K562 (cell line): ENCODE measurements around the gene CD34. TPM values are rescaled to one million over a fixed set of nuclear protein-coding genes. Genes with fewer than 3 reads are reported as not detected.

ENCODE experiments used
- ATAC-seq: fragments of 200-7000 bp; cut with Tn5 transposase; 3 replicates; pipeline ENCODE4 v1.9.1; 2020; ENCODE audit warnings: moderate library complexity
- BruUV-seq: library from RNA; stranded (reverse); fragments of 400-500 nt; replicated peaks from 2 replicates; lab custom pipeline; 2021; lab: Mats Ljungman, UMichigan
- CTCF ChIA-PET: fragments of 300-600 bp; formaldehyde crosslinking; extraction: SDS; loops from one replicate; lab custom pipeline; 2021; ENCODE audit warnings: low intra/inter-chr PET ratio; lab: Yijun Ruan, JAX
- POLR2A ChIA-PET: fragments of 300-600, 350-650 bp; sonication (Branson Sonifier 250); formaldehyde crosslinking; extraction: SDS; loops from one replicate; lab custom pipeline; 2021; ENCODE audit warnings: antibody characterized with exemption, inconsistent platforms; lab: Yijun Ruan, JAX
- DNase-seq, 4 experiments: peaks; one replicate each; pipeline versions ENCODE4 v3.0.0 to v3.0.0-alpha.2; 2011 to 2018; ENCODE audit warnings: low spot score in 3 of 4, mixed read lengths in 3 of 4; ENCODE audit errors: extremely low read depth in 1 of 4
- FAIRE-seq: peaks from 2 replicates; lab custom pipeline; 2011; peaks lifted over from hg19 to GRCh38; lab: Jason Lieb, UNC
- H2AFZ ChIP-seq: 2 replicates; pipeline ENCODE4 v1.6.0; 2011; ENCODE audit warnings: low read depth, low read length, control low read depth, inconsistent platforms
- H3K27ac ChIP-seq: fragments of 200-600 bp; 3 replicates; pipeline ENCODE4 v1.8.0; 2011; ENCODE audit warnings: low read depth, mild to moderate bottlenecking, control low read depth, inconsistent platforms, low read length, moderate library complexity, mixed read lengths; ENCODE audit errors: extremely low read depth
- H3K27me3 ChIP-seq, 2 experiments: fragments of 300-600 bp in 1 of 2; 2 replicates in 1 of 2; 3 replicates in 1 of 2; pipeline versions ENCODE4 v1.6.0 to v1.8.0; 2011; ENCODE audit warnings: inconsistent platforms in 2 of 2, low read length in 2 of 2, mild to moderate bottlenecking in 1 of 2, mixed read lengths in 1 of 2, moderate library complexity in 1 of 2; ENCODE audit not compliant: control insufficient read depth in 2 of 2, insufficient read depth in 2 of 2
- H3K36me3 ChIP-seq: fragments of 300-600 bp; 3 replicates; pipeline ENCODE4 v1.8.0; 2011; ENCODE audit warnings: mild to moderate bottlenecking, low read length, inconsistent platforms; ENCODE audit not compliant: control insufficient read depth, insufficient read depth
- H3K4me1 ChIP-seq, 2 experiments: fragments of 200-600 bp in 1 of 2; replicated peaks in 1 of 2; 2 replicates in 1 of 2; 3 replicates in 1 of 2; pipeline versions ENCODE4 v1.5.1 to v1.8.0; 2011; ENCODE audit warnings: inconsistent platforms in 2 of 2, low read length in 2 of 2, mild to moderate bottlenecking in 1 of 2, mixed read lengths in 1 of 2, moderate library complexity in 1 of 2; ENCODE audit not compliant: control insufficient read depth in 2 of 2, insufficient read depth in 2 of 2
- H3K4me2 ChIP-seq: 2 replicates; pipeline ENCODE4 v1.6.1; 2011; ENCODE audit warnings: low read length, control low read depth, inconsistent platforms, mixed read lengths; ENCODE audit not compliant: insufficient read depth
- H3K4me3 ChIP-seq: fragments of 200-600 bp; sonication (generic), shearing (Covaris generic); 2 replicates; pipeline ENCODE4 v1.5.1; 2016; ENCODE audit warnings: control low read depth, inconsistent platforms
- H3K79me2 ChIP-seq: fragments of 200-600 bp; 3 replicates; pipeline ENCODE4 v1.8.0; 2011; ENCODE audit warnings: low read length, inconsistent platforms; ENCODE audit not compliant: control insufficient read depth, insufficient read depth
- H3K9ac ChIP-seq, 2 experiments: 2 replicates each; pipeline versions ENCODE4 v1.6.0 to v1.6.1; 2011; ENCODE audit warnings: low read depth in 2 of 2, low read length in 2 of 2, control low read depth in 1 of 2, inconsistent platforms in 1 of 2, mild to moderate bottlenecking in 1 of 2, mixed read lengths in 1 of 2; ENCODE audit not compliant: insufficient read depth in 1 of 2
- H3K9me1 ChIP-seq: one replicate; pipeline ENCODE4 v1.6.0; 2011; ENCODE audit warnings: inconsistent platforms, mild to moderate bottlenecking, low read length, moderate library complexity; ENCODE audit not compliant: control insufficient read depth, insufficient read depth
- H3K9me3 ChIP-seq: replicated peaks from 2 replicates; pipeline ENCODE4 v1.5.1; 2011; ENCODE audit warnings: low read depth, low read length, inconsistent platforms; ENCODE audit not compliant: control insufficient read depth, insufficient read depth
- H4K20me1 ChIP-seq: replicated peaks from 2 replicates; pipeline ENCODE4 v1.6.1; 2011; ENCODE audit warnings: low read length, inconsistent platforms, mixed read lengths; ENCODE audit not compliant: control insufficient read depth, insufficient read depth
- BCLAF1 ChIP-seq, 2 experiments: fragments of 450-650 bp in 1 of 2; IDR thresholded peaks; 2 replicates each; pipeline ENCODE4 v1.6.1; 2011 to 2017; ENCODE audit warnings: low read depth in 2 of 2, antibody characterized with exemption in 1 of 2, borderline replicate concordance in 1 of 2, low read length in 1 of 2, mild to moderate bottlenecking in 1 of 2, mixed read lengths in 1 of 2; ENCODE audit not compliant: control insufficient read depth in 1 of 2
- CHD4 ChIP-seq: fragments of 200-600 bp; sonication (generic); IDR thresholded peaks from 3 replicates; pipeline ENCODE4 v1.6.1; 2012; ENCODE audit warnings: low read depth, mild to moderate bottlenecking, mixed read lengths, low read length, inconsistent platforms; ENCODE audit not compliant: insufficient read depth, insufficient replicate concordance, poor library complexity, severe bottlenecking
- CREB1 ChIP-seq, 2 experiments: sonication (generic) in 1 of 2; formaldehyde crosslinking in 1 of 2; IDR thresholded peaks; 2 replicates each; pipeline versions ENCODE4 v1.6.1 to v1.8.0; 2012 to 2022; ENCODE audit warnings: inconsistent platforms in 1 of 2, mild to moderate bottlenecking in 1 of 2, missing genetic modification reagents in 1 of 2, moderate library complexity in 1 of 2
- CREB3L1 ChIP-seq: fragments of 450-650 bp; IDR thresholded peaks from 2 replicates; pipeline ENCODE4 v1.6.1; 2014; ENCODE audit warnings: low read depth, mild to moderate bottlenecking, moderate library complexity, borderline replicate concordance
- EZH2 ChIP-seq: IDR thresholded peaks from 2 replicates; pipeline ENCODE4 v1.6.1; 2012; ENCODE audit warnings: low read depth, mild to moderate bottlenecking, inconsistent platforms, low read length, borderline replicate concordance
- SRSF3 ChIP-seq: fragments of 200-400 bp; formaldehyde crosslinking; IDR thresholded peaks from 2 replicates; pipeline ENCODE4 v1.6.1; 2016; ENCODE audit warnings: mild to moderate bottlenecking, low read length, moderate library complexity; ENCODE audit not compliant: insufficient read depth
- TGIF2 ChIP-seq: sonication (generic); formaldehyde crosslinking; IDR thresholded peaks from 2 replicates; pipeline ENCODE4 v1.8.1; 2022; ENCODE audit warnings: mild to moderate bottlenecking, missing genetic modification reagents, moderate library complexity
- TRIM28 ChIP-seq: fragments of 450-650 bp; IDR thresholded peaks from 2 replicates; pipeline ENCODE4 v1.6.1; 2017
- ZNF263 ChIP-seq: sonication (generic); formaldehyde crosslinking; IDR thresholded peaks from 2 replicates; pipeline ENCODE4 v1.8.0; 2022; ENCODE audit warnings: mild to moderate bottlenecking, missing genetic modification reagents, borderline replicate concordance
- in situ Hi-C: fragments of 300-500 bp; cut with MboI; formaldehyde crosslinking; loops from 4 replicates; pipeline ENCODE4 v1.15.0; 2018; ENCODE audit warnings: inconsistent platforms, mixed read lengths
- intact Hi-C: fragments of 100-400 bp; cut with micrococcal nuclease; formaldehyde crosslinking; loops from 2 replicates; pipeline ENCODE4 v1.14.2; 2022
- polyA plus RNA-seq, 8 experiments: library from polyadenylated mRNA; depleted of rRNA in 4 of 8; stranded (reverse) in 5 of 8; unstranded in 3 of 8; fragments of >200 nt; fragmentation: Nextera tagmentation in 2 of 8; fragmentation: Illumina TruSeq in 1 of 8; extraction: Ambion mirVana in 2 of 8; extraction: Trizol in 1 of 8; gene quantifications; 2 replicates each; pipeline versions ENCODE4 v1.2.1 to v1.2.3, GENCODE V29; 2011 to 2014; ENCODE audit warnings: inconsistent platforms in 1 of 8, missing spikeins in 1 of 8
- total RNA-seq, 7 experiments: library from RNA; depleted of rRNA in 6 of 7; stranded (reverse); fragments of >200 nt in 6 of 7; fragmentation: Illumina TruSeq in 2 of 7; extraction: Trizol in 2 of 7; gene quantifications; 2 replicates each; pipeline versions ENCODE4 v1.2.1 to v1.2.3, GENCODE V29; 2011 to 2021; ENCODE audit warnings: low replicate concordance in 1 of 7

CD34 gene
- total and polyA plus RNA-seq, 9 of the 15 experiments (the other 6 are each of a cell fraction or from before 2014, with no cell fraction given) = not detected

GRCh38 chr1:207839083-207839413, 71.9 kb downstream of the CD34 start:
- CTCF ChIA-PET = no interaction called here
- POLR2A ChIA-PET = interaction anchor here (1.0 to 3.0 kb wide), 7 partner anchors 9 to 39 kb away, joined by 3 to 12 read pairs (median 6); no protein-coding TSS in a partner anchor
- Histone ChIP-seq H3K4me2 (peak overlapping the region; percentile 55; the same call in 1 of the 2 replicates), H4K20me1 (no peaks in the 10 kb centered on the region), H3K9me1 (no peaks in the 10 kb centered on the region), H2AFZ (no peak overlapping the region), H3K4me3 (no peak overlapping the region), H3K27me3 (no peaks in the 10 kb centered on the region)
- ATAC-seq = no peak
- in situ Hi-C loops = no loop called here
- TF ChIP-seq TRIM28 = no peak
- no peak for TF ChIP-seq TGIF2 (CRISPR knock-in tag)
- no peak for TF ChIP-seq BCLAF1 (IDR thresholded peaks at IDR 0.05; ENCODE audit: borderline replicate concordance in 1 of 2, control insufficient read depth in 1 of 2, low read depth in 2 of 2, low read length in 1 of 2)
- TF ChIP-seq EZH2 = no peak
- TF ChIP-seq CHD4 = peak; percentile 30
- no peak for TF ChIP-seq CREB3L1
- peak; percentile 26; the same call in 1 of the 2 replicates for TF ChIP-seq ZNF263 (CRISPR knock-in tag)
- no peak for TF ChIP-seq SRSF3
- no peak for TF ChIP-seq CREB1 (IDR thresholded peaks at IDR 0.05)
- TF ChIP-seq CREB1 (CRISPR knock-in tag; IDR thresholded peaks at IDR 0.05) = no peak
- TF ChIP-seq, all 486 proteins: peak for 2
- no peaks in the 10 kb centered on the region for H3K9me3 ChIP-seq
- FAIRE-seq (no peak), DNase-seq (no peak)
- H3K27ac ChIP-seq = no peak overlapping the region
- intact Hi-C loops = no loop called here
- H3K9ac ChIP-seq = no peak overlapping the region
- BruUV-seq = no TSS peak
- peaks cover 7% of the 10 kb centered on the region; the same call in 1 of the 3 replicates for H3K79me2 ChIP-seq
- peaks cover 9 to 18% of the 10 kb centered on the region in 2 experiments for H3K4me1 ChIP-seq
- H3K36me3 ChIP-seq = peaks cover under 1% of the 10 kb centered on the region; the same call in 2 of the 3 replicates
